ENCODE results near the gene PDE8B.

- TF ChIP-seq FOXK2 (IDR thresholded peaks at IDR 0.05) = no peak
- no peak for TF ChIP-seq FOXM1 (IDR thresholded peaks at IDR 0.05; ENCODE audit: borderline replicate concordance)
- no peak for TF ChIP-seq BHLHE40 (IDR thresholded peaks at IDR 0.05; ENCODE audit: borderline replicate concordance)
- TF ChIP-seq SP1 (IDR thresholded peaks at IDR 0.05) = no peak
- no peak for TF ChIP-seq TARDBP (IDR thresholded peaks at IDR 0.05)
- TF ChIP-seq PKNOX1 (IDR thresholded peaks at IDR 0.05) = no peak
- TF ChIP-seq CTBP1 (IDR thresholded peaks at IDR 0.05; ENCODE audit: borderline replicate concordance) = no peak
- TF ChIP-seq ELF4 (IDR thresholded peaks at IDR 0.05) = no peak
- no peak for TF ChIP-seq L3MBTL2 (conservative IDR thresholded peaks at IDR 0.05)
Observed at GRCh38 chr5:77241444-77241843, 31.0 kb downstream of the PDE8B start.
